ENCODE results near the gene SLC17A6. TPM values are rescaled to one million over a fixed set of nuclear protein-coding genes. Genes with fewer than 3 reads are reported as not detected.

The SLC17A6 gene
- total RNA-seq: not detected

- no peaks in the 10 kb centered on the region for H3K36me3 ChIP-seq
- H3K4me3 ChIP-seq: no peak within 1 kb of the TSS
- H3K4me1 ChIP-seq: no peaks in the 10 kb centered on the region
- no peak within 1 kb of the TSS for H3K27ac ChIP-seq
- intact Hi-C loops (cut with DNase I; ENCODE audit: low total_unique reads): no loop called here
- no peak for TF ChIP-seq POLR2A (IDR thresholded peaks at IDR 0.05)
- TF ChIP-seq CTCF (IDR thresholded peaks at IDR 0.05): no peak
- no peak for DNase-seq
- peaks cover 6 to 48% of the 10 kb centered on the region in 2 donors for H3K27me3 ChIP-seq
- no peaks in the 10 kb centered on the region for H3K9me3 ChIP-seq
These were observed at the start of gene SLC17A6 for GRCh38 chr11:22337596-22338485. SLC17A6 (plus strand) TSS chr11:22338381; CDS start chr11:22338534, 153 bp downstream.

- no peak for DNase-seq
- Histone ChIP-seq H3K4me1 (no peaks in the 10 kb centered on the region), H3K27me3 (peaks cover 0 to 5% of the 10 kb centered on the region in 2 donors), H3K27ac (no peak overlapping the region), H3K36me3 (no peaks in the 10 kb centered on the region), H3K4me3 (no peak overlapping the region), H3K9me3 (no peaks in the 10 kb centered on the region)
- intact Hi-C loops (cut with DNase I; ENCODE audit: low total_unique reads): no loop called here
- TF ChIP-seq POLR2A (IDR thresholded peaks at IDR 0.05) (no peak), CTCF (IDR thresholded peaks at IDR 0.05) (no peak)
These were observed 35.8 kb upstream of the SLC17A6 start for GRCh38 chr11:22302368-22302767.

- H3K27me3 ChIP-seq: peaks cover 0 to 5% of the 10 kb centered on the region in 2 donors
- DNase-seq: no peak
- H3K27ac ChIP-seq: no peak overlapping the region
- no peaks in the 10 kb centered on the region for H3K4me1 ChIP-seq
- H3K4me3 ChIP-seq: no peak overlapping the region
- no peaks in the 10 kb centered on the region for H3K9me3 ChIP-seq
- TF ChIP-seq POLR2A (IDR thresholded peaks at IDR 0.05) (no peak), CTCF (IDR thresholded peaks at IDR 0.05) (peak; percentile 41 to 53 (median 41))
- H3K36me3 ChIP-seq: no peaks in the 10 kb centered on the region
- intact Hi-C loops (cut with DNase I; ENCODE audit: low total_unique reads): no loop called here
These were observed 33.7 kb upstream of the SLC17A6 start for GRCh38 chr11:22304337-22304961.

- Histone ChIP-seq H3K4me1 (no peaks in the 10 kb centered on the region), H3K27me3 (no peaks in the 10 kb centered on the region), H3K9me3 (no peaks in the 10 kb centered on the region), H3K36me3 (no peaks in the 10 kb centered on the region), H3K4me3 (no peak overlapping the region), H3K27ac (no peak overlapping the region)
- DNase-seq: no peak
- TF ChIP-seq CTCF (IDR thresholded peaks at IDR 0.05) (no peak), POLR2A (IDR thresholded peaks at IDR 0.05) (no peak)
- intact Hi-C loops (cut with DNase I; ENCODE audit: low total_unique reads): no loop called here
These were observed 20.5 kb upstream of the SLC17A6 start for GRCh38 chr11:22317656-22318055.

- H3K9me3 ChIP-seq: no peaks in the 10 kb centered on the region
- no peak for TF ChIP-seq POLR2A (IDR thresholded peaks at IDR 0.05)
- TF ChIP-seq CTCF (IDR thresholded peaks at IDR 0.05): no peak
- H3K36me3 ChIP-seq: no peaks in the 10 kb centered on the region
- no peak overlapping the region for H3K4me3 ChIP-seq
- intact Hi-C loops (cut with DNase I; ENCODE audit: low total_unique reads): no loop called here
- H3K27ac ChIP-seq: no peak overlapping the region
- H3K27me3 ChIP-seq: peaks cover 0 to 3% of the 10 kb centered on the region in 2 donors
- H3K4me1 ChIP-seq: no peaks in the 10 kb centered on the region
- no peak for DNase-seq
These were observed 6.4 kb upstream of the SLC17A6 start for GRCh38 chr11:22331771-22332170.
